Liver (tissue), 3 donors: ENCODE data around the gene KRTAP9-2.
"Not testable (repeated sequence)": the region's sequence is repeated elsewhere in the genome, so short reads cannot be mapped to it uniquely, and the experiment has no call there.

ENCODE experiments used
- ATF3 ChIP-seq: IDR thresholded peaks from 2 replicates; pipeline ENCODE4 v1.6.1; 2016; ENCODE audit warnings: antibody characterized with exemption
- GABPA ChIP-seq, 2 donors: IDR thresholded peaks in 1 of 2; conservative IDR thresholded peaks in 1 of 2; 2 replicates each; pipeline ENCODE4 v1.6.1; 2016; ENCODE audit warnings: antibody characterized with exemption in 2 of 2, mild to moderate bottlenecking in 1 of 2, moderate library complexity in 1 of 2
- JUND ChIP-seq, 2 donors: IDR thresholded peaks; 2 replicates each; pipeline ENCODE4 v1.6.1; 2016; ENCODE audit warnings: antibody characterized with exemption in 2 of 2
- RAD21 ChIP-seq, 2 donors: IDR thresholded peaks; 2 replicates each; pipeline ENCODE4 v1.6.1; 2016; ENCODE audit warnings: antibody characterized with exemption in 2 of 2, mild to moderate bottlenecking in 2 of 2
- REST ChIP-seq: IDR thresholded peaks from 2 replicates; pipeline ENCODE4 v1.6.1; 2016; ENCODE audit warnings: antibody characterized with exemption, mild to moderate bottlenecking
- TAF1 ChIP-seq: conservative IDR thresholded peaks from 2 replicates; pipeline ENCODE4 v1.6.1; 2016; ENCODE audit warnings: antibody characterized with exemption, mild to moderate bottlenecking
- ZBTB33 ChIP-seq: IDR thresholded peaks from 2 replicates; pipeline ENCODE4 v1.6.1; 2016; ENCODE audit warnings: antibody characterized with exemption
- TF ChIP-seq, protein P1 (sequence below): fragments of 150-350 bp; IDR thresholded peaks from 2 replicates; pipeline ENCODE4 v1.5.1; 2017; ENCODE audit warnings: improper control_type of control experiment, low read depth, low read length; ENCODE audit not compliant: missing input control
- TF ChIP-seq, protein P2 (sequence below): IDR thresholded peaks from 2 replicates; pipeline ENCODE4 v1.6.1; 2016; ENCODE audit warnings: antibody characterized with exemption
- donor health status: healthy.
- donor health status: healthy.

DNA sequence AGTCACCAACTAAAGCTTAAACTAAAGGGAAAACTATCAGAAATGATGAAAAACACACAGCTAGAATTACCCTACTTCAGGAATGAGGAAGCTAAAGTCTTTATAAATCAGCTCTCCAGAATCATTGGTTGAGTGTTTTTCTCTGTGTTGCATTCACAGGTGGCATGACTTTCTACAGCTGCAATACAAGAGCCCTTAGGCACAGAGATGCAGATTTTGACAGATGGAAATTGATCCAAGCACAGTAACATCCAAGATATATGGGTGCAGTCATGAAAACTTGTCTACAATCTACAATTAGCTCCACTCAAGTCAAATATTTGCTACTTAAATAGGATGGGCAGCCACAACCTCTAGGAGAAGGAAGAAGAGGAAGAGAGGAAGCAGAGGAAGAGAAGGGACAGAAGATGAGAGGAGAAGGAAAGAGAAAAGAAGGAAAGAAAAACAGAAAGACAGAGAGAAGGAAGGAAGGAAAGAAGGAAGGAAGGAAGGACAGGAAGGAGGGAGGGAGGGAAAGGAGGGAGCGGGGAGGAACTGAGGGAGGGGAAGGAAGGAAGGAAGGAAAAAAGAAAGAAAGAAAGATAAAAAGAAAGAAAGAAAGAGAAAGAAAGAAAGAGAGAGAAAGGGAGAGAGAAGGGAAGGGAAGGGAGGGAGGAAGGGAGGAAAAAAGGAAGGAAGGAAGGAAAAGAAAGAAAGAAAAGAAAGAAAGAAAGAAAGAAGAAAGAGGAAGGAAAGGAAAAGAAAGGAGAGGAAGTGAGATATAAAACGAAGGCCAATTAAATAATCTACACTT, 20.7 kb downstream of the KRTAP9-2 start:
- not testable (repeated sequence) for TF ChIP-seq RAD21 (IDR thresholded peaks at IDR 0.05); ATF3; ZBTB33; GABPA (IDR thresholded peaks at IDR 0.05 in 1 of 2, conservative IDR thresholded peaks at IDR 0.05 in 1 of 2); REST; TAF1; JUND (IDR thresholded peaks at IDR 0.05)
- TF ChIP-seq, protein P1, sequence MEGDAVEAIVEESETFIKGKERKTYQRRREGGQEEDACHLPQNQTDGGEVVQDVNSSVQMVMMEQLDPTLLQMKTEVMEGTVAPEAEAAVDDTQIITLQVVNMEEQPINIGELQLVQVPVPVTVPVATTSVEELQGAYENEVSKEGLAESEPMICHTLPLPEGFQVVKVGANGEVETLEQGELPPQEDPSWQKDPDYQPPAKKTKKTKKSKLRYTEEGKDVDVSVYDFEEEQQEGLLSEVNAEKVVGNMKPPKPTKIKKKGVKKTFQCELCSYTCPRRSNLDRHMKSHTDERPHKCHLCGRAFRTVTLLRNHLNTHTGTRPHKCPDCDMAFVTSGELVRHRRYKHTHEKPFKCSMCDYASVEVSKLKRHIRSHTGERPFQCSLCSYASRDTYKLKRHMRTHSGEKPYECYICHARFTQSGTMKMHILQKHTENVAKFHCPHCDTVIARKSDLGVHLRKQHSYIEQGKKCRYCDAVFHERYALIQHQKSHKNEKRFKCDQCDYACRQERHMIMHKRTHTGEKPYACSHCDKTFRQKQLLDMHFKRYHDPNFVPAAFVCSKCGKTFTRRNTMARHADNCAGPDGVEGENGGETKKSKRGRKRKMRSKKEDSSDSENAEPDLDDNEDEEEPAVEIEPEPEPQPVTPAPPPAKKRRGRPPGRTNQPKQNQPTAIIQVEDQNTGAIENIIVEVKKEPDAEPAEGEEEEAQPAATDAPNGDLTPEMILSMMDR: not testable (repeated sequence)
- TF ChIP-seq, protein P2, sequence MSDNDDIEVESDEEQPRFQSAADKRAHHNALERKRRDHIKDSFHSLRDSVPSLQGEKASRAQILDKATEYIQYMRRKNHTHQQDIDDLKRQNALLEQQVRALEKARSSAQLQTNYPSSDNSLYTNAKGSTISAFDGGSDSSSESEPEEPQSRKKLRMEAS: not testable (repeated sequence)
